A673 (cell line): ENCODE results near the gene GAGE12J.
"Not testable (repeated sequence)": the region's sequence is repeated elsewhere in the genome, so short reads cannot be mapped to it uniquely, and the experiment has no call there.

Experiments
- EZH2 ChIP-seq: fragments of 200-600 bp; sonication (generic); IDR thresholded peaks from 2 replicates; pipeline ENCODE4 v1.6.1; 2017; ENCODE audit warnings: borderline replicate concordance, low read depth, mild to moderate bottlenecking, mixed read lengths, antibody characterized with exemption, low read length; ENCODE audit not compliant: poor library complexity, severe bottlenecking
- TF ChIP-seq, protein P1 (sequence below): fragments of 300-800, 200-600 bp; sonication (generic); conservative IDR thresholded peaks from 2 replicates; pipeline ENCODE4 v1.5.1; 2017; ENCODE audit warnings: low read depth, mild to moderate bottlenecking, antibody characterized with exemption, low read length, moderate library complexity, mixed read lengths

DNA sequence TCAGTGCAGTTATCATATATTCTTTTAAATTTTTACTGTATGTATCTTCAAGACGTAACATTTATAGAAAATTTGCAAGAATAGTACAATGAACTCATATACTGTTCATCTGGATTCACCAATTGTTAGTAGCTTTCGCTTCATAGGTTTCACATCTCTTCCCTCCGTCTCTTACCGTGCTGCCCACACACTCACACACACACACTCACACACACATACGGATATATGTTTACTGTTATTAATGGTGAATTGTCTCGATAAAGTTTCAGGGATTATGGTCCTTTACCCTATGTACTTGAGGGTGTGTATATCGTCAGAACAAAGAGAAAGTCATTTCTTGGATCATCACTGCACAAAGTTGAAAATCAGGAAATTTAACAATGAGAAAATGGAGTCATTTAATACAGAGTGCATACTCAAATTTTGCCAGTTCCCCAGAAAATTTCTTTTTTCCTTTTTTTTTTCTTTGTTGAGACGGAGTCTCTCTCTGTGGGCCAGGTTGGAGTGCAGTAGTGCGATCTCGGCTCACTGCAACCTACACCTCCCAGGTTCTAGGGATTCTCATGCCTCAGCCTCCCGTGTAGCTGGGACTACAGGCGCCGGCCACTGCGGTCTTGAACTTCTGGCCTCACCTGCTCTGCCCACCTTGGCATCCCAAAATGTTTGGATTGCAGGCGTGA is 22.8 kb downstream of the GAGE12J start:
- TF ChIP-seq, protein P1, sequence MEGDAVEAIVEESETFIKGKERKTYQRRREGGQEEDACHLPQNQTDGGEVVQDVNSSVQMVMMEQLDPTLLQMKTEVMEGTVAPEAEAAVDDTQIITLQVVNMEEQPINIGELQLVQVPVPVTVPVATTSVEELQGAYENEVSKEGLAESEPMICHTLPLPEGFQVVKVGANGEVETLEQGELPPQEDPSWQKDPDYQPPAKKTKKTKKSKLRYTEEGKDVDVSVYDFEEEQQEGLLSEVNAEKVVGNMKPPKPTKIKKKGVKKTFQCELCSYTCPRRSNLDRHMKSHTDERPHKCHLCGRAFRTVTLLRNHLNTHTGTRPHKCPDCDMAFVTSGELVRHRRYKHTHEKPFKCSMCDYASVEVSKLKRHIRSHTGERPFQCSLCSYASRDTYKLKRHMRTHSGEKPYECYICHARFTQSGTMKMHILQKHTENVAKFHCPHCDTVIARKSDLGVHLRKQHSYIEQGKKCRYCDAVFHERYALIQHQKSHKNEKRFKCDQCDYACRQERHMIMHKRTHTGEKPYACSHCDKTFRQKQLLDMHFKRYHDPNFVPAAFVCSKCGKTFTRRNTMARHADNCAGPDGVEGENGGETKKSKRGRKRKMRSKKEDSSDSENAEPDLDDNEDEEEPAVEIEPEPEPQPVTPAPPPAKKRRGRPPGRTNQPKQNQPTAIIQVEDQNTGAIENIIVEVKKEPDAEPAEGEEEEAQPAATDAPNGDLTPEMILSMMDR, result not testable (repeated sequence)
- not testable (repeated sequence) for TF ChIP-seq EZH2
